Pancreas (tissue), 10 donors: ENCODE results near the gene ATL1. TPM values are rescaled to one million over a fixed set of nuclear protein-coding genes. Genes with fewer than 3 reads are reported as not detected.
A peak's percentile ranks its signal among the peaks of the same experiment; 100 is the strongest.

Experiments used
- ATAC-seq, 4 donors: fragments of 200-7000 bp; cut with Tn5 transposase; one replicate each; pipeline versions ENCODE4 v1.8.0 to v1.9.1; 2020; ENCODE audit warnings: mild to moderate bottlenecking in 4 of 4, moderate library complexity in 4 of 4
- DNase-seq, 6 donors: peaks; one replicate each; pipeline ENCODE4 v3.0.0-alpha.2; 2020
- FAIRE-seq: peaks from 2 replicates; lab custom pipeline; 2012; peaks lifted over from hg19 to GRCh38; lab: Jason Lieb, UNC
- H3K27ac ChIP-seq, 4 donors: fragments of 200-600 bp; sonication (generic); 1 replicate in 3 of 4; 2 replicates in 1 of 4; pipeline versions ENCODE4 v1.5.0 to v1.8.0; 2020
- H3K27me3 ChIP-seq, 4 donors: fragments of 200-600 bp; one replicate each; pipeline ENCODE4 v1.8.0; 2021
- H3K36me3 ChIP-seq, 3 donors: fragments of 200-600 bp; sonication (generic) in 1 of 3; one replicate each; pipeline versions ENCODE4 v1.5.0 to v1.8.0; 2020 to 2021
- H3K4me1 ChIP-seq, 3 donors: fragments of 200-600 bp; one replicate each; pipeline ENCODE4 v1.8.0; 2021
- H3K4me3 ChIP-seq, 4 donors: fragments of 200-600 bp; sonication (generic) in 2 of 4; one replicate each; pipeline versions ENCODE4 v1.5.0 to v1.8.0; 2020 to 2021
- H3K9me3 ChIP-seq, 4 donors: fragments of 200-600 bp; one replicate each; pipeline ENCODE4 v1.8.0; 2021
- WGBS, 2 donors: extraction: QIAGEN DNeasy Blood & Tissue Kit; methylation state at CpG; one replicate each; pipeline ENCODE4 v1.1.7; 2013; 5-methylcytosine and 5-hydroxymethylcytosine counted together
- intact Hi-C, 3 donors: fragments of 100-400 bp; cut with DNase I; formaldehyde crosslinking; loops; one replicate each; pipeline versions ENCODE4 v1.11.1 to v1.14.2; 2022
- polyA plus RNA-seq, 2 donors: library from polyadenylated mRNA; stranded (reverse); fragments of 200-250 nt; gene quantifications; one replicate each; pipeline ENCODE4 v1.2.3, GENCODE V29; 2013
- total RNA-seq, 6 donors: library from RNA; stranded (reverse); fragmentation: NEBNext Ultra II Directional in 4 of 6; extraction: Animal tissue kit (Norgen Biotek cat#: 25700) in 4 of 6; gene quantifications; one replicate each; pipeline versions ENCODE4 v1.2.1 to v1.2.4, GENCODE V29; 2021 to 2023
- TF ChIP-seq, protein P1 (sequence below), 4 donors: fragments of 200-600 bp; sonication (generic) in 3 of 4; IDR thresholded peaks; one replicate each; pipeline versions ENCODE4 v1.5.0 to v1.8.0; 2021; ENCODE audit warnings: antibody characterized with exemption in 4 of 4
- donor health status: healthy with polysubstance abuse.
- donor health status: DM: no; HTN: no; CAD: no; lungs with moderate emphysema.
- donor health status: DM: no; HTN: no; CAD: no.
- donor health status: control.
- donor health status: control.
- donor health status: Bipolar disorder and iron deficiency.
- donor health status: DM: yes; HTN: yes; CAD: no.
- donor health status: DM: no; HTN: no; CAD: no.
- donor health status: DM: no; HTN: no; CAD: no.
- donor health status: DM: yes; HTN: yes; CAD: no.

Gene ATL1
- total and polyA plus RNA-seq, 8 donors = 1.3 to 6.1 (median 3.2) TPM

DNA sequence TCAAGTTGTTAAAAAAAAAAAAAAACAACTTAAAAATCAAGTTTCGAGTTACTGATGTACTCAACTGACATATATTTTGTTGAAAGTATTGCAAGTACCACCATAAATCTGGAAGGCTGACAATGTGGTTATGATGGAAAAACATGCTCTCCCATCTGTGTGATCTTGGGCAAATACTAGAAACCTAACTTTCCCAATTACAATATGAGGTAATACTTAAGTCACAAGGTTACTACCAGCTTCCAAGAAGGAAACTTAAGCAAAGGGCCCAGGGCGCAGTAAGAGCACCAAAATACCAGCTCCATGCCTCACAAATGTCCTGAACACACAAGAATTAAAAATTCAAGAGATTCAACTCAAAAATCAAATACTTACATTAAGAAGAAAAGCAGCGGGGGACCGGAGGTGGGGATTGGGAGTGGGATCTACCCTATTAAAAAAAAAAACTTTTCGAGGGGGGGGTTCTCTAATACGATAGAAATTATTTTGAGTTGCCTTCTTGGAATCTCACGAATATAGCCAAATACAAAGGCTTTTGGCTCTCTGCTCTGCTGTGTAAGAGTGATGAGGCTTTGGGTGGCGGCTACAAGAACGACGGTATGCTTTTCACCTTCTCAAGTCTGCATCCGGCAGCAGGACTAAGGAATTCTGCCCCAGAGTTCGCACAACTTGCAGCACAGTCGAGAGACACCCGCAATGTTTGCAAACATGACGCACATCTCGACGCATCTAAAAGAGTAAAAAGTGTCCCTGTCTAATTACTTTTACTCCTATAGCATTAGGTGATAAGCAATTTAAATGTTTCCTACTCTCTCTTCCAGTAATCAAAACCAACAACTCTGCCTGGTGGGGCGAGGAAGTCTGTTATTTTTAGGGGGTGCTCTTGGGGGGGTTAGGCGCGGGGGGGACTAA is 107.1 kb downstream of the ATL1 start:
- WGBS, 2 donors = 1% methylated on average over 20 of the region's 20 CpGs
- H3K4me1 ChIP-seq = peaks cover 4 to 16% (median 11%) of the 10 kb centered on the region in 3 donors
- intact Hi-C loops = no loop called here
- DNase-seq = peak in 3 of 6 donors; percentile 34 to 55 (median 45)
- TF ChIP-seq, protein P1, sequence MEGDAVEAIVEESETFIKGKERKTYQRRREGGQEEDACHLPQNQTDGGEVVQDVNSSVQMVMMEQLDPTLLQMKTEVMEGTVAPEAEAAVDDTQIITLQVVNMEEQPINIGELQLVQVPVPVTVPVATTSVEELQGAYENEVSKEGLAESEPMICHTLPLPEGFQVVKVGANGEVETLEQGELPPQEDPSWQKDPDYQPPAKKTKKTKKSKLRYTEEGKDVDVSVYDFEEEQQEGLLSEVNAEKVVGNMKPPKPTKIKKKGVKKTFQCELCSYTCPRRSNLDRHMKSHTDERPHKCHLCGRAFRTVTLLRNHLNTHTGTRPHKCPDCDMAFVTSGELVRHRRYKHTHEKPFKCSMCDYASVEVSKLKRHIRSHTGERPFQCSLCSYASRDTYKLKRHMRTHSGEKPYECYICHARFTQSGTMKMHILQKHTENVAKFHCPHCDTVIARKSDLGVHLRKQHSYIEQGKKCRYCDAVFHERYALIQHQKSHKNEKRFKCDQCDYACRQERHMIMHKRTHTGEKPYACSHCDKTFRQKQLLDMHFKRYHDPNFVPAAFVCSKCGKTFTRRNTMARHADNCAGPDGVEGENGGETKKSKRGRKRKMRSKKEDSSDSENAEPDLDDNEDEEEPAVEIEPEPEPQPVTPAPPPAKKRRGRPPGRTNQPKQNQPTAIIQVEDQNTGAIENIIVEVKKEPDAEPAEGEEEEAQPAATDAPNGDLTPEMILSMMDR (IDR thresholded peaks at IDR 0.05) = no peak
- peak overlapping the region; percentile 92 to 99 (median 98) for H3K27ac ChIP-seq
- H3K36me3 ChIP-seq = peaks cover 0 to 12% (median 0%) of the 10 kb centered on the region in 3 donors
- H3K9me3 ChIP-seq = no peaks in the 10 kb centered on the region
- peak; percentile 36 to 52 (median 49) for ATAC-seq
- peak overlapping the region; percentile 68 to 96 (median 89) for H3K4me3 ChIP-seq
- FAIRE-seq = no peak
- no peaks in the 10 kb centered on the region for H3K27me3 ChIP-seq

GRCh38 chr14:50667684-50667995 is 107.7 kb downstream of the ATL1 start:
- Histone ChIP-seq H3K9me3 (no peaks in the 10 kb centered on the region), H3K4me3 (peak overlapping the region; percentile 68 to 96 (median 89)), H3K36me3 (peaks cover 0 to 9% (median 0%) of the 10 kb centered on the region in 3 donors), H3K27ac (peak overlapping the region; percentile 92 to 99 (median 98)), H3K27me3 (no peaks in the 10 kb centered on the region), H3K4me1 (peaks cover 4 to 16% (median 11%) of the 10 kb centered on the region in 3 donors)
- FAIRE-seq (no peak), ATAC-seq (peak; percentile 53 to 69 (median 56)), DNase-seq (peak in 5 of 6 donors; percentile 43 to 75 (median 53))
- TF ChIP-seq, protein P1 (IDR thresholded peaks at IDR 0.05) = no peak
- intact Hi-C loops = no loop called here
- 0 to 1% methylated on average over 25 of the region's 25 CpGs for WGBS, 2 donors

DNA sequence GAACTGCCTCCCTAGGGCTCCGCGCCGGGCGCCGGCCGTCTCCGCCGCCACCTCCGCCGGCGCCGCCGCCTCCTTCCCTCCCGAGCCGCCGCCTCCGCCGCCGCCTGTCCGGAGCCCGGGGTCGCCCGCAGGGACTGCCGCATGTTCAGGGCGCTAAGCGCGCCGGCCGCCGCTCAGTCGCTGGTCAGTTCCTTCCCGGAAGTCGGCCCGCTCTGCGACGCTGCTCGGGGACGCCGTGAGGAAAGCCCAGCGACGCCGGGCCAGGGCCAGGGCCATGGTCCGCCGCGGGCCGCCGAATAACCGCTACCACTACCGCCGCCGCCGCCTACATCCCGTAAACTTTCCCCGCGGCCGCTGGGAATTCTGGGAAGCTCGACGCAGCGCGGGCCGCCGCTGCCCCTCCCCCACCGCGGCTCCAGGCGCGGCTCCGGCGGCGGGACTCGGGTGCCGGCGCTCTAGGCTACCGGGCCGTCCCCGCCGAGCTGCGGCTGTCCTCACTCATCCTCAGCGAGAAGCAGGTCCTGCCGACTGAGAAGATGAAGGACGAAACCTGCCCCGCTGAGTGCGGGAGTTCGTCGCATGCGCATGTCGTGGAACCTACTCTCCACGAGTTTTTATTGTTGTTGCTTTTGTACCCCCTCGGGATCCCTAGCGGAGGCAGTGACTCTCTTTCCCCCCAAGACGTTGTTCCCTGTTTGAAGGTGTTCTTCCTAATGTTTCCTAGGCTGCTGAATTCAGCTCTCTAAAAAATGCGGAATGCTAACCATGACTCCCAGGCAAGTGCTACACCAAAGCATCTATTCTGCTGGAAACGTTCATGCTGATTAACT is 108.3 kb downstream of the ATL1 start, which contains the start of gene SAV1:
Gene SAV1 (minus strand): TSS at position 311 of the 830 bp plus-strand sequence. CDS start 339 bp downstream, outside the sequence.
- Histone ChIP-seq H3K27me3 (no peaks in the 10 kb centered on the region), H3K4me1 (peaks cover 4 to 16% (median 11%) of the 10 kb centered on the region in 3 donors), H3K9me3 (no peaks in the 10 kb centered on the region), H3K36me3 (peaks cover 0 to 9% (median 0%) of the 10 kb centered on the region in 3 donors), H3K4me3 (peak within 1 kb of the TSS; percentile 68 to 96 (median 89)), H3K27ac (peak within 1 kb of the TSS; percentile 92 to 99 (median 98))
- WGBS, 2 donors = 0 to 1% methylated on average over 70 to 92 of the region's 92 CpGs
- intact Hi-C loops = no loop called here
- ATAC-seq (peak; percentile 83 to 91 (median 88)), FAIRE-seq (no peak), DNase-seq (peak; percentile 77 to 94 (median 85))
- TF ChIP-seq, protein P1 (IDR thresholded peaks at IDR 0.05) = no peak

DNA sequence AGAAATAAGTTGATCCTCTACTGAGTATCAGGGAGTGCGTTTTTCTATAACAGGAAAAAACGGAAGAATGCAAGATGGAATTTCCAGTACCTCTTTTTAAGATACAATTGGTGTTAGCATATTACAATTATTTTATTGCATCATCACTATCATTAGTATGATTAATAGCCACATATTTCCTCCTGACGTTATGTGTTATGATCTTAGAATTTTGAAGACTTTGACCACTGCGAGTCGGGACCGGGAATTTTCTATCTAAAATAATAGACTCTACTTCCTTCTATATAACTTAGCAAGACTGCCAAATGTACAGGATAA is 108.8 kb downstream of the ATL1 start:
- TF ChIP-seq, protein P1 (IDR thresholded peaks at IDR 0.05) = no peak
- Histone ChIP-seq H3K4me3 (peak overlapping the region; percentile 68 to 96 (median 89)), H3K27ac (peak overlapping the region; percentile 92 to 99 (median 98)), H3K27me3 (no peaks in the 10 kb centered on the region), H3K36me3 (peaks cover 0 to 9% (median 0%) of the 10 kb centered on the region in 3 donors), H3K9me3 (no peaks in the 10 kb centered on the region), H3K4me1 (peaks cover 4 to 14% (median 11%) of the 10 kb centered on the region in 3 donors)
- peak in 3 of 4 donors; percentile 1 to 13 (median 3) for ATAC-seq
- peak; percentile 74 for FAIRE-seq
- 1% methylated on average over 6 of the region's 6 CpGs for WGBS, 2 donors
- no peak for DNase-seq
- intact Hi-C loops = no loop called here
